A673 (cell line): Measurements from ENCODE around the gene HCFC2. TPM values are rescaled to one million over a fixed set of nuclear protein-coding genes. Genes with fewer than 3 reads are reported as not detected.
"Not testable (repeated sequence)": the region's sequence is repeated elsewhere in the genome, so short reads cannot be mapped to it uniquely, and the experiment has no call there.

Source experiments
- Bru-seq: library from RNA; stranded (reverse); fragments of 400-500 nt; gene quantifications from one replicate; lab custom pipeline; 2021; lab: Mats Ljungman, UMichigan
- BruChase-seq, 2 experiments: library from RNA; stranded (reverse); fragments of 400-500 nt; gene quantifications; one replicate each; lab custom pipeline; 2021; lab: Mats Ljungman, UMichigan
- BruUV-seq: library from RNA; stranded (reverse); fragments of 400-500 nt; replicated peaks from 2 replicates; lab custom pipeline; 2021; lab: Mats Ljungman, UMichigan
- CTCF ChIA-PET: fragments of 300-600 bp; sonication (Branson Sonifier 250); formaldehyde crosslinking; loops from one replicate; lab custom pipeline; 2022; ENCODE audit warnings: antibody characterized with exemption; lab: Charles Lee
- POLR2A ChIA-PET: fragments of 300-600 bp; sonication (Branson Sonifier 250); formaldehyde crosslinking; loops from one replicate; lab custom pipeline; 2022; ENCODE audit warnings: antibody characterized with exemption; ENCODE audit not compliant: low non-redundant PET; lab: Charles Lee
- DNase-seq: peaks from one replicate; pipeline ENCODE4 v3.0.0-alpha.2; 2015; ENCODE audit warnings: low spot score
- H3K27ac ChIP-seq: fragments of 200-600 bp; sonication (generic); 2 replicates; pipeline ENCODE4 v1.5.1; 2016; ENCODE audit warnings: mixed run types, low read depth, mild to moderate bottlenecking, mixed read lengths, antibody characterized with exemption, low read length; ENCODE audit not compliant: poor library complexity, severe bottlenecking
- H3K27me3 ChIP-seq: fragments of 200-600 bp; sonication (generic); replicated peaks from 2 replicates; pipeline ENCODE4 v1.6.1; 2017; ENCODE audit warnings: mixed run types, low read depth, mild to moderate bottlenecking, mixed read lengths, antibody characterized with exemption, low read length; ENCODE audit not compliant: insufficient read depth, poor library complexity
- H3K36me3 ChIP-seq: fragments of 200-600 bp; sonication (generic); 2 replicates; pipeline ENCODE4 v1.6.1; 2016; ENCODE audit warnings: mixed run types, mild to moderate bottlenecking, mixed read lengths, antibody characterized with exemption, low read length; ENCODE audit not compliant: insufficient read depth, poor library complexity, severe bottlenecking
- H3K4me1 ChIP-seq: fragments of 200-600 bp; sonication (generic); 2 replicates; pipeline ENCODE4 v1.6.1; 2017; ENCODE audit warnings: mixed run types, mild to moderate bottlenecking, mixed read lengths, antibody characterized with exemption, low read length; ENCODE audit not compliant: insufficient read depth, poor library complexity, severe bottlenecking
- H3K4me3 ChIP-seq: fragments of 200-600 bp; sonication (generic); 2 replicates; pipeline ENCODE4 v1.5.1; 2016; ENCODE audit warnings: low read depth, mixed run types, mild to moderate bottlenecking, mixed read lengths, low read length; ENCODE audit not compliant: poor library complexity, severe bottlenecking
- H3K9me3 ChIP-seq: fragments of 200-600 bp; sonication (generic); 2 replicates; pipeline ENCODE4 v1.6.1; 2016; ENCODE audit warnings: mixed run types, low read depth, mild to moderate bottlenecking, mixed read lengths, antibody characterized with exemption, low read length; ENCODE audit not compliant: poor library complexity, severe bottlenecking
- CTCF ChIP-seq: fragments of 300-800, 200-600 bp; sonication (generic); conservative IDR thresholded peaks from 2 replicates; pipeline ENCODE4 v1.5.1; 2017; ENCODE audit warnings: low read depth, mild to moderate bottlenecking, antibody characterized with exemption, low read length, moderate library complexity, mixed read lengths
- EZH2 ChIP-seq: fragments of 200-600 bp; sonication (generic); IDR thresholded peaks from 2 replicates; pipeline ENCODE4 v1.6.1; 2017; ENCODE audit warnings: borderline replicate concordance, low read depth, mild to moderate bottlenecking, mixed read lengths, antibody characterized with exemption, low read length; ENCODE audit not compliant: poor library complexity, severe bottlenecking
- intact Hi-C: fragments of 100-400 bp; cut with micrococcal nuclease; formaldehyde crosslinking; loops from one replicate; pipeline ENCODE4 v1.10.0; 2022; ENCODE audit not compliant: unreplicated experiment
- long read RNA-seq: library from polyadenylated mRNA; stranded (forward); transcript quantifications from one replicate; pipeline ENCODE4 v2.0.0, GENCODE V29; 2022
- total RNA-seq: library from RNA; stranded (reverse); gene quantifications from 2 replicates; pipeline ENCODE4 v1.2.3, GENCODE V29; 2021

HCFC2 gene
- total RNA-seq (8.0 and 8.5 TPM in 2 replicates), Bru-seq, nascent RNA (percentile 72 among the genes with signal in this experiment), BruChase-seq, experiment 1, labeled RNA remaining after a 2-hour chase (percentile 75 among the genes with signal in this experiment), BruChase-seq, experiment 2, labeled RNA remaining after a 6-hour chase (percentile 67 among the genes with signal in this experiment)
- long read RNA-seq, full-length matches to known transcripts: 7 of 15 reads
- long read RNA-seq, partial matches to known transcripts: 1 of 15 reads
- long read RNA-seq, other reads (novel, unspliced or antisense): 7 of 15 reads

- ChIA-PET CTCF (interaction anchor here (0.7 kb wide), 1 partner anchor 10 kb away, joined by 3 read pairs; no protein-coding TSS in a partner anchor), POLR2A (interaction anchor here (0.6 kb wide), 1 partner anchor 96 kb away, joined by 3 read pairs; no protein-coding TSS in a partner anchor)
- no peaks in the 10 kb centered on the region for H3K9me3 ChIP-seq
- peak within 1 kb of the TSS; percentile 85 for H3K4me3 ChIP-seq
- intact Hi-C loops: no loop called here
- peak; percentile 91 for DNase-seq
- no peaks in the 10 kb centered on the region for H3K36me3 ChIP-seq
- no peaks in the 10 kb centered on the region for H3K27me3 ChIP-seq
- H3K27ac ChIP-seq: peak within 1 kb of the TSS; percentile 69
- no peaks in the 10 kb centered on the region for H3K4me1 ChIP-seq
- no peak for TF ChIP-seq EZH2
- no peak for TF ChIP-seq CTCF
- no TSS peak for BruUV-seq
Measured at GRCh38 chr12:104064031-104064841, at the start of gene HCFC2. Gene HCFC2 (plus strand): TSS chr12:104064531. CDS start chr12:104064561, 30 bp downstream.

- BruUV-seq, CTCF ChIA-PET, DNase-seq, H3K27me3 ChIP-seq, H3K27ac ChIP-seq, intact Hi-C loops, H3K36me3 ChIP-seq, POLR2A ChIA-PET, H3K4me1 ChIP-seq, H3K4me3 ChIP-seq: not testable (repeated sequence)
- peaks cover 10% of the 10 kb centered on the region for H3K9me3 ChIP-seq
Measured at GRCh38 chr12:104021862-104022261, 42.5 kb upstream of the HCFC2 start.

- BruUV-seq: no TSS peak
- TF ChIP-seq CTCF (no peak), EZH2 (no peak)
- no peak overlapping the region for H3K27ac ChIP-seq
- H3K36me3 ChIP-seq: no peaks in the 10 kb centered on the region
- peaks cover 10% of the 10 kb centered on the region for H3K9me3 ChIP-seq
- intact Hi-C loops: no loop called here
- CTCF ChIA-PET: no interaction called here
- H3K4me3 ChIP-seq: no peak overlapping the region
- no peaks in the 10 kb centered on the region for H3K4me1 ChIP-seq
- POLR2A ChIA-PET: no interaction called here
- H3K27me3 ChIP-seq: peaks cover 11% of the 10 kb centered on the region
- DNase-seq: no peak
Measured at GRCh38 chr12:104022786-104023185, 41.5 kb upstream of the HCFC2 start.
